Measurements from ENCODE around the gene SERINC3. TPM values are rescaled to one million over a fixed set of nuclear protein-coding genes. Genes with fewer than 3 reads are reported as not detected.

Gene SERINC3
- total and polyA plus RNA-seq, 2 of the 8 experiments (the other 6 are each of a cell fraction or from before 2014, with no cell fraction given): 47.2 to 66.0 TPM

DNA sequence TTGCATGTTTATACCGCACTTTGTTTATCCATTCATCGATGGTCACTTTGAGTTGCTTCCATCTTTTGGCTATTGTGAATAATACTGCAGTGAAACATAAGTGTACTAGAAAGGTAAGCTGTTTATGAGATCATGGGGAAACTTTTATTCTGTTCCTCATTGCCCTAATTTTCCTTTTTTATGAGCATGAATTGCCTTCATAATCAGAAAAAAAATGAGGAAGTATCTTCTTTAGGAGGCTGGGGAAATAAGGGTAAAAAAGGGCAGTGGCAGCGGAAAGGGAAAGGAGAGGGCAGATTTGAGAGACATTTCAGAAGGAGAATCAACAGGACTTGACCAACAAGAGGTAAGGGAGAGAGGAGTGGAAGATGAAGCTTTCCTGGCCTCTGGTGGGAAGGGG, 14.3 kb upstream of the SERINC3 start (continued):
- no peak for TF ChIP-seq CHD7 (IDR thresholded peaks at IDR 0.05; ENCODE audit: insufficient replicate concordance, low read length)
- no peak for TF ChIP-seq SUZ12 (IDR thresholded peaks at IDR 0.05; ENCODE audit: low read length)
- TF ChIP-seq SP2 (IDR thresholded peaks at IDR 0.05; ENCODE audit: low read length): no peak
